ENCODE data around the gene SESN2. TPM values are rescaled to one million over a fixed set of nuclear protein-coding genes. Genes with fewer than 3 reads are reported as not detected.

The SESN2 gene
- total and polyA plus RNA-seq, 10 of the 15 experiments (the other 5 are each of a cell fraction or from before 2014, with no cell fraction given), result 1.5 to 40.9 (median 17.8) TPM

GRCh38 chr1:28229089-28229488 is 30.2 kb upstream of the SESN2 start:
- H3K79me2 ChIP-seq (ENCODE audit: control insufficient read depth, insufficient read depth, low read length), result peaks cover 31% of the 10 kb centered on the region
- TF ChIP-seq NRF1 (conservative IDR thresholded peaks at IDR 0.05; ENCODE audit: low read depth, low read length), result no peak
- no peak for TF ChIP-seq ZNF207 (IDR thresholded peaks at IDR 0.05; ENCODE audit: borderline replicate concordance)
- no peak for TF ChIP-seq CBFB (IDR thresholded peaks at IDR 0.05; ENCODE audit: low read depth)
- TF ChIP-seq NBN (IDR thresholded peaks at IDR 0.05), result no peak
- TF ChIP-seq MAX (IDR thresholded peaks at IDR 0.05; ENCODE audit: low read depth, low read length), result no peak
- no peak for TF ChIP-seq IRF4 (IDR thresholded peaks at IDR 0.05; ENCODE audit: low read depth, low read length)
- TF ChIP-seq POLR2AphosphoS2 (IDR thresholded peaks at IDR 0.05; ENCODE audit: low read depth, low read length), result no peak
- TF ChIP-seq ZBTB33 (IDR thresholded peaks at IDR 0.05), result no peak
- FAIRE-seq, result no peak
- SMC1A ChIA-PET (ENCODE audit: uncharacterized antibody, unreplicated experiment), result no interaction called here
- in situ Hi-C loops (cut with MboI), result no loop called here
- no peak overlapping the region for H3K27ac ChIP-seq (ENCODE audit: control insufficient read depth, insufficient read depth)
- H3K9ac ChIP-seq (ENCODE audit: control insufficient read depth, insufficient read depth, low read length), result no peak overlapping the region
- CTCF ChIA-PET, result interaction anchor here (2.6 kb wide), 1 partner anchor 20 kb away, joined by 7 read pairs; no protein-coding TSS in a partner anchor
- no TSS peak for BruUV-seq (replicated peaks)
- intact Hi-C loops (cut with micrococcal nuclease; ENCODE audit: unreplicated experiment), result no loop called here
- no peaks in the 10 kb centered on the region for H3K27me3 ChIP-seq (replicated peaks in 1 of 2; ENCODE audit: control insufficient read depth in 2 of 2, insufficient read depth in 2 of 2, low read length in 1 of 2)
- no peak overlapping the region for H3K4me2 ChIP-seq (ENCODE audit: control insufficient read depth, insufficient read depth)
- ATAC-seq, result no peak
- no peak overlapping the region for H3K4me3 ChIP-seq
- no peaks in the 10 kb centered on the region for H4K20me1 ChIP-seq (ENCODE audit: control insufficient read depth, insufficient read depth)
- H3K4me1 ChIP-seq (ENCODE audit: control insufficient read depth, insufficient read depth, low read length), result no peaks in the 10 kb centered on the region
- H3K9me3 ChIP-seq (replicated peaks; ENCODE audit: control insufficient read depth, insufficient read depth, low read length), result no peaks in the 10 kb centered on the region
- POLR2A ChIA-PET, result no interaction called here
- no peak for DNase-seq (ENCODE audit: low read depth, low spot score)
- RAD21 ChIA-PET (ENCODE audit: unreplicated experiment), result no interaction called here
- no peak overlapping the region for H2AFZ ChIP-seq (ENCODE audit: control insufficient read depth, low read depth, low read length)
- peaks cover 1 to 23% of the 10 kb centered on the region in 2 experiments; a peak in 3 of 4 replicates for H3K36me3 ChIP-seq (ENCODE audit: control insufficient read depth in 2 of 2, insufficient read depth in 2 of 2, low read length in 1 of 2)

Data from GM12878 (cell line).